GM19452 (cell line): Measurements from ENCODE around the gene KANSL3.

Source experiments
- ATAC-seq: cut with Tn5 transposase; IDR thresholded peaks from one replicate; pipeline ENCODE4 v1.9.1; 2021; ENCODE audit not compliant: unreplicated experiment

Gene KANSL3

DNA sequence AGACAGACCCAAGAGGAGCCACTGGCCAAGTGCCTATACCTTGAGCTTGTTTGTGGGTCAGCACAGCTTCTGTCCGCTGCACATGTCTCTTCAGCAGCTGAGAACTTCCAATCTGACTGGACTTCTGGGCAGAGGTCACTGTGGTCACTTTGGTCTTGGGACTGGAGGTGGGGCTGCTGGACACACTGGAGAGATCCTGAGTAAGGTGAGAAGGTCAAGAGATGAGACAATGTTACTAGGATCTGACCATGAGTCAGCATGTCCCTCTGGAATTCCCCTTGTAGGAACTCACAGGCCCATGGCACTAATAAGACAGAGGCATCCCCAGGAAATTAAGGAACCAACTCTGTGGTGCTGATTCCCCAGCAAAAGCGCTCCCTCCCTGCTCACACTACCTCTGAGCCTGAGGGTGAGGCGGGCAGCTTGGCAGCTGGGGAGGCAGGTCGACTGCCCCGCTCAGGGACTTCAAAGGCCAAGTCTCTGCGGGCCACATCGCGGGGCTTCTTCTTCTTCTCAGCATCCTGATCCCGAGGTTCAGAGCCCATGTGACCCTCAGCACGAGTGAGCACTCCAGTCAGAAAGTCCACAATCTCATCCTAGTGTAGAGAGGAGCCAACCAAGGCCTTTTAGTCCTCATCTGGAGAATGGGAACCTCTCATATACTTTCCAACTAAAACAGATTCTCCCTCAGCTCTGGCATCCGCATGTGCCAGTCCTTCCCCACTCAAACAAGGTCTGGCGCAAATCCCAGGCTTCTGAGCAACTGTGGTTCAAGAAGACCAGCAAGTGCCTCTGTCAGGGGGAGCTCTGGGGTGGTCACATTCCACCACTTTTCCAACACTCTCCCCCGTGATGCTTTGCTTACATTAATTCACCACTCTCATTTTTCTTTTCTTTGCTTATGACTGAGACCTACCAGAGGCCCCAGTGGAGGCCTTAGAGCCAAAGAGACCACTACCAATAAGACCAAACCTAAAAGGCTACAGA lies 29.4 kb downstream of the KANSL3 start:
- no peak for ATAC-seq

GRCh38 chr2:96604104-96604503 lies 34.0 kb downstream of the KANSL3 start:
- ATAC-seq = no peak

DNA sequence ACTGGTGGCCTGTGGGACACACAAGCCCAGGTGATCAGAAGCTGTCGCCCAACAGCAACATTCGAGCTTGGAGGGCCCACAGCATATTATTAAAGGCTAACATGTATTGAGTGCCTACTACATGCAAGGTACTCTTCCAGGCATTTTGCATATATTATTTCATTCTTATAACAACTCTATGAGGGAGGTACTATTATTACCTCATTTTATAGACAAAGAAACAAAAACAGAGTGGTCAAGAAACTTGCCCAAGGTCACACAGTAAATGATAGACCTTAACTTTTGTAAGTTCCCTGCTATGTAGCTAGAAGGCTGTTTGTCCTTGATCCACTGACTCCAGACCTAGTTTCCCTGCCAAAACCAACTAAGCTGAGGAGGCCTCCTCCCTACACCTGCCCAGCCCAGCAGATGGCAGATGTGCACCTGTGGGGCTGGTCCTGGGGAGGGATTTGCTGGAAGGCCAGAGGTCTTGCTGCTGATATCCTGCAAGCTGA lies 35.7 kb downstream of the KANSL3 start:
- ATAC-seq = no peak

DNA sequence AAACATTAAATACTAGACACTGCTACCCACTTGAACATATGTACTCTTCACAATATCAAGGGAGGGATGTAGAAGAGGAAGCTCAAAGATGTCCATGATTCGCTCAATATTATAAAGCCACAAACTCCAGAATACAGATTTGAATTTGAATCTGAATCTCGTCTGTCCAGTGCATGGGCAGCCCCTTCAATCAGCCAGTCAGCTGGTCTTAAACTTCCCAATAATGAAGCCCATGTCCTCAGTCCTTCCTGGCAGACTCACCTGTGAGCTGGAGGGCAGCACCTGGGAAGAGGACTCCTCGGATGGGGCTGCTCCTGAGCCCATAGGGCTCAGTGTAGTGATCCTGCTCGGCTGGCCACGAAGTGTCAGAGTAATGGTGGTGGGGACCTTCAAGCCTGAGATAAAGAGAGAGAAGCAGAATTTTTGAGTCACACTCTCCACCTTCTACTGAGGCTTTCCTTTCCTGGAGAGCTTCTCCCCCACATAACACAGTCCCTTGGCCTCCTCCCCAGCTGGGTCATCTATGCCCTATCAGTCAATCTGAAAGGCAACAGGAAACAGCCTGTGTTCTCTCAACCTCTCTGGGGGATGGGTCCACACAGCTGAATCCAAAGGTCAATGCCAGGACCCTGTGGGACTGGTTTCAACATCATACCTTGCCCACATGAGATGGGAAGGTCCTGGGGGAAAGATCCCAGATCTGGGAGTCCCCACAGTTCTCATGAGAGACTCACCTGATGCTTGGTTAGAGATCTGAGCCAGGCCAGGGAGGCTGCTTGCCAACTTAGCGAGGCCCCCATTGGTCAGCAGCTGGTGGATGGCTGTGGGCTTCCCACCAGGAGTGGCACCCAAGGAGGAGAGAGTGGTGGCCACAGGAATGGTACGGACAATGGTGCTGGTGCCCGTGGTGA lies 36.5 kb downstream of the KANSL3 start:
- no peak for ATAC-seq

DNA sequence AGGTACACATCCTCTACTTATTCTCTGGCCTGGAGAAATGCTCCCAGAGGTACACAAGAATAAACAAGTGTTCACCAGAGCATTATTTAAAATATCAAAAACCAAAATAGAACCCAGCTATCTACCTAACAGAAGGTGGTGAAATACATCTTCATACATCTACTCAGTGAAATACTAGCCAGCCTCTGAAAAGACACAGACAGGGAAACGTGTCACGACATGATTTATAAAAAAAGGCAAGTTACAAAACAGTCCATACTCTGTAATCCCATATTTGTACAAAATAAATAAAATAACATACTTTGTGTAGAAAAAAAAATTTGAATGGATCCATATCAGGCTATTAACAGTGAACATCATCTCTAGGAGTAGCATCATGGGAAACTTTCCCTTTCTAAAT lies 38.2 kb downstream of the KANSL3 start:
- no peak for ATAC-seq

GRCh38 chr2:96596596-96596995 lies 41.5 kb downstream of the KANSL3 start:
- no peak for ATAC-seq

GRCh38 chr2:96594691-96595152 lies 43.4 kb downstream of the KANSL3 start:
- ATAC-seq = no peak

DNA sequence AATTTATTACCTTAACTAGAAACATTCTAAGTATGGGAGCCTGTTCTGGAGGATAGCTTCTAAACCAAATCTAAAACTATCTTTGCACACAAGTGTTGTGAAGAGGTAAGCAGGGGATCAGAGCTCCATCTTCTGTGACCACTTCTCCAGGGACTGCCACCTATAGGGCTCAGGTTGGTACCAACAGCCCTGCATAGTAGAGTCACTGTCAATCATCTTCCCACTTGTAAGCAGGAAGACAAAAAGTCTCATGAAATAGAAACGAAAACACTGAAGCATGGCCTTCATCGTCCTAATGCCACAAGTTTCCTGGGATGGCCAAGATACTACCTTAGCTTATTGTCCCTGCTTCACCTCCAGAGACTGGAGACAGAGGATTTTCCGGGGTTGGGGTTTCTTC lies 43.8 kb downstream of the KANSL3 start:
- no peak for ATAC-seq

DNA sequence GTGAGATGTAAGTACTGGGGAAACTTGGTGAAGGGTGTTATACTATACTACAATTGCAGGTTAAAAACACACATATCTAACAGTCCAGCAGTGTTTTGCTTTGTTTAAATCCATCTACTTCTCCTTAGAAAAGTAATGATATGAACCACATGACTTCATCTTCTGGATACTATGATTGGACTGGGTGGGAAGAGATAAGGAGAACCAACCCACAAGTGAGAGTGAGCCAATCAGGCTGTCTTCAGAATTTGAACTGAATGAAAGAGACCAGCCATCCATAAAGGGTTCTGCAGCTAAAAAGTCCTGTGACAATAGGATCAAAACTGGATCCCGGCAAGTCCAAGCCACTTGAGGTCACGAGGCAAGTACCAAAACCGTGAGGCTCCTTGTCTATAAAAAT lies 46.6 kb downstream of the KANSL3 start:
- no peak for ATAC-seq

DNA sequence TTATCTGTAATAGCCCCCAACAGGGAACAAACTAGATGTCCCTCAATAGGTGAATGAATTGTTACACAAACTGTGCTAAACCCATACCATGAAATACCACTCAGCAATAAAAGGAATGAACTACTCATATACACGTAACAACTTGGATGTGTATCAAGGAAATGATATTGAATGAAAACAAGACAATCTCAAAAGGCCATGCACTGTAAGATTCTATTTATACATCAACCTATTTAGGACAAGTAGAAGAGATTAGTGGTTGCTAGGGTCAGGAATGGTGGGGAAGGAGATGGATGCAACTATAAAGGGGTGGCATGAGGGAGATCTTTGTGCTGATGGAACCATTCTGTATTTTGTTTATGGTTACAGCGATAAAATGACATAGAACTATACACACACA lies 47.1 kb downstream of the KANSL3 start:
- no peak for ATAC-seq

DNA sequence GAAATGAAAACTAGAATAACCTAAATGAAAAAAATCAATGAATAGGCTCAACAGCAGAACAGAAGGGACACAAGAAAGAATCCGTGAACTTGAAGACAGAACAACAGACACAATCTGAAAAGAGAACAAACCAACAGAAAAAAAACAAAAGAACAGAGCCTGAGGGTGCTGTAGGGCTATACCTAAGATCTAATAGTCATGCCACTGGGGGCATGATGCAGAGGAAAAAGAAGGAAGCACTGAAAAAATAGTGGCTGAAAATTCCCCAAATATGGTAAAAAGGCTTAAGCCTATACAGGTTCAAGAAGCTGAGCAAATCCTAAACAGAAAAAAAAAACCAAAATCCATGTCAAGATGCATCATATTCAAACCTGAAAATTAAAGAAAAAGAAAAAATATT lies 50.3 kb downstream of the KANSL3 start:
- no peak for ATAC-seq

GRCh38 chr2:96584017-96584416 lies 54.1 kb downstream of the KANSL3 start:
- no peak for ATAC-seq

DNA sequence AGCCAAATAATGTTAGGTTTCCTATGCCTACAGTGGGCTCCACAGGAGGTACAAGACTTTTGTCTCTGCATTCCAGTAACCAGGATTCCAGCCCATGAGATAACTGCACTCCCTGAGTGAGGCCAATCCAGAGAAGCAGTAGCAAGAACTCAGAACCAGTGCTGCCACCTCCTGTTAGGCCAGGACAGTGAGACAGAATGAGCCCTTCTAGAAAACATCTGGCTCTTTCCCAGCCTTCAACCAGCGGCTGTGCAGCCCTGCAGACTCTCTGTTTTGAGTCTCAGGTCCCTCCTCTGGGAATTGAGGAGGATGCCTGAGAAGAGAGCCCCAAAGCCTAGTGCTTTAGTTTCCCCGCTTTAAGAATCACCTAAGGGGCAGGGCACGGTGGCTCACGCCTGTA lies 57.3 kb downstream of the KANSL3 start:
- no peak for ATAC-seq

DNA sequence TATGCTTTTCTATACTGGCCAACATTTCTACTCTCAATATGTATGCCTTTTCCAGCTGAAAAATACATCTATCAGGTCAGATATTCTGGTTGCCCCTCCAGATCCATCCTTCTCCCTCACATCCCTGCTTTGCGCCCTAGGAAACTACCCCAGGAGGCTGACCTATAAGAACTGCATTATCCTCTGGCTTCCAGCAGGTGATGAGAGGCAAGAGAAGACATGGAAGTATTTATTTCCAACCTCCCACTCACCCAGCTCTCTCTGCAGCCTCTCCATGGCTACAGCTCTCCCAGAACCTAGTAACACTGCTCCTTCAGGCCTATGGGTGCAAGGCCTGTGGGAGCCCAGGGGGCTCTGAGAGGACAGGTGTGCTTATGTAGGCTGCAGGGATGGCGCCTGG lies 58.7 kb downstream of the KANSL3 start:
- ATAC-seq = no peak

- ATAC-seq = no peak
These were observed 59.4 kb downstream of the KANSL3 start for GRCh38 chr2:96578731-96579130.

DNA sequence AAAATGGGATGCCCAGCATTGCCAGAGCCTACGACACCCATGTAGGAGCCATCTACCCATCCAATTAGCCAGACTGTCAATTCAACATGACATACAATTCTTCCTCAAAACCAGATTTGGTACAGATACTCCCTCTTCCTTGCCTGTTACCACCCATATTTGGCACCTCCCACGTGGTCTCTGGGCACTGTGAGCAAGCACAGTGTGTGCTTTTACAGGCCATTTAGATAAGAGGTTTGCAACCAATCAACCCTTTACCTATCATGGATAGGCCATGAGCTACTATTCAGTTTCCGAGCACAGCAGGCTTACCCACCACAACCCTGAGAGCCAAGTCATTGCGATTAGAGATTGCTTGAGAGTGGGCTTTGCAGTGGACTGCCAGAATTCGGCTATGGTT lies 60.6 kb downstream of the KANSL3 start:
- no peak for ATAC-seq

GRCh38 chr2:96575785-96576456 lies 62.2 kb downstream of the KANSL3 start:
- no peak for ATAC-seq

- ATAC-seq = no peak
These were observed 63.7 kb downstream of the KANSL3 start for GRCh38 chr2:96574364-96574763.

GRCh38 chr2:96568094-96568493 lies 70.0 kb downstream of the KANSL3 start:
- ATAC-seq = no peak

DNA sequence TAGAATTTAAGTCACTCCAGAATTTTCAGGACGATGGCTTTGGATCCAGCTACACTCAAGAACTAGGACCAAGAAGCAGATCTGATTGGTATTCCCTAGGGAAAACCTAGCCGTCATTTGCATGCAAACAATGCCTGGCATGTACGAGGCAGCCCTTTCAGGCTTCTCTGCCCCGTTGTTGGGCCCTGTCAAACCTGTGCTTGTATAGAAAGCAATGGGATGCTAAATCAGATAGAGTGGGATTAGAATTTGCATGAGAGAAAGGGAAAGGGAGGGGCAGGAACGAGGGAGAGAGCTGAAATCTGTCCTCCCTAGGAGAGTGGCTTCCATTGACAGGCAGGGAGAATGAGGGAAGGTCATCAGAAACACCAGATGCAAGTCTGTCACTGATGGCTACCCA lies 73.0 kb downstream of the KANSL3 start:
- no peak for ATAC-seq

DNA sequence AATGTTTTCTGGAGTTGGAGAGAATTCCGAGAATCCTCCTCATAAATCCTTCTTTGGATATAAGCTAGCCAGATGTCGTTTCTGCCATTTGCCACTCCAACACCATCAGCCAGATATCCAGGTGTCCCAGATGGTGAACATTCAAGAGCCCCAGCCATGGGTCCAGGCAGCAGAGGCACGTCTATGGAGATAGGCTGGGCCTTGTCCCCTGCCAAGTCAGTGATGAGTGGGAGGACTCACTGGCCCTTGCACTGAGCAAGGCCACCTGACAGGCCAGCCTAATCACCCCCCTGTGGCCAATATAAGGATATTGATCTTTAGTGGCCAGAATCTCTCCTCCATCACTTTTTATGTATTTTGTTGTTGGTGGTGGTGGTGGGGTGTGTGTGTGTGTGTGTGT lies 73.5 kb downstream of the KANSL3 start:
- no peak for ATAC-seq
